ENCODE data around the gene CTSZ.

DNA sequence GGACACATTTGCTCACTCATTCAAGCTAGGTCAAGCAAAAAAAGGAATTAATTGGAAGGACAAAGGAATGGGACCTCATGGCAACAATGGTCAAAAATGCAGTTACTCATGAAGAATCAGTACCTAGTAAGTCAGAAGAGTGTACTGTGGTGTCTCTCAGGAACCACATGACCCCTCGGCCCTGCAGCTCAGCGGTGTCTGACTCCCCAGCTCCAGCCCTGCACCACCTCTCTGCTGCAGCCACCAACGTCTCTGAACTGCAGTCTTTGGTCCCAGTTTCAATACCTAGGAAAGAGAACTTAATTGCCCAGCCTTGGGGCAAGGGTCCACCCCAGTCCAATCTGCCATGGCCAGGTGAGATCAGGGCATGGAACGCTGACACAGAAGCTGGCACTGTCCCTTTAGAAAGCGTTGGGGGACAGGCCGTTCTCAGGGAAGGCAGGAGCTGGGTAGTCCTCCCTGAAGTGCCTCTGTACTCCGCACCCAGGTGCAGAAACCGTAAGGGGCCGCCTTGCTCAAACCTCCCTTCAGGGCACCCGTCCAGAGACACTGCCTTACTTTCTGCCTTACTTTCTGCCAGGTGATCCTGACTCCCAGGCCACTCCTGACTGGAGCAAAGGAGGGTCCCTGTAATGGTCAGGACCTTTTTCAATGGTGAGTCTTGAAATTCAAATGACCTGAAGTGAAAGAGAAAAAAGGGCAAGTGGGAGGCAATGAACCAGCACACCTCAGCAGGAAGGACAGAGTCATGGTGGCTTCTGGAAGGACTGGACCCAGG, 39.2 kb downstream of the CTSZ start:
- no peak for TF ChIP-seq CTCF (IDR thresholded peaks at IDR 0.05)
- no peak for TF ChIP-seq POLR2A (IDR thresholded peaks at IDR 0.05)

All from transverse colon (tissue), 3 donors.